Measurements from ENCODE around the gene EXOC4. TPM values are rescaled to one million over a fixed set of nuclear protein-coding genes. Genes with fewer than 3 reads are reported as not detected.

Gene EXOC4
- total RNA-seq, 1 experiment from 2014 or later, result 75.8 TPM

- Histone ChIP-seq H3K4ac (ENCODE audit: low read depth, low read length) (no peak overlapping the region), H3K27ac (ENCODE audit: insufficient read length, low read depth, low read length) (no peak overlapping the region), H4K20me1 (ENCODE audit: control insufficient read depth, insufficient read depth, insufficient read length) (no peaks in the 10 kb centered on the region), H3K56ac (ENCODE audit: insufficient read length, low read depth, low read length) (no peak overlapping the region), H3K9ac (ENCODE audit: extremely low read depth, insufficient read length, low read length) (no peak overlapping the region), H2BK20ac (ENCODE audit: low read depth, low read length, poor library complexity, severe bottlenecking) (no peak overlapping the region), H3K4me1 (ENCODE audit: insufficient read depth, low read length) (0 out of 2 replicates have a peak, but pooled peaks cover 3% of the 10 kb centered on the region), H3K18ac (ENCODE audit: insufficient read length, low read depth, low read length) (no peak overlapping the region), H2BK15ac (ENCODE audit: low read depth, low read length) (no peak overlapping the region), H2BK120ac (ENCODE audit: low read depth, low read length, poor library complexity, severe bottlenecking) (no peak overlapping the region), H3K79me2 (ENCODE audit: insufficient read depth, low read length) (no peaks in the 10 kb centered on the region), H3K23ac (ENCODE audit: insufficient read length, low read depth, low read length) (no peak overlapping the region), H3K4me2 (ENCODE audit: insufficient read depth, insufficient read length, low read length) (no peak overlapping the region), H2AFZ (ENCODE audit: low read length) (no peak overlapping the region), H3K14ac (ENCODE audit: insufficient read depth, low read length) (no peak overlapping the region), H2BK12ac (ENCODE audit: insufficient read length, low read depth, low read length) (no peak overlapping the region), H3K23me2 (ENCODE audit: insufficient read length, low read depth, low read length, poor library complexity, severe bottlenecking) (no peaks in the 10 kb centered on the region), H2BK5ac (ENCODE audit: insufficient read length, low read length) (no peak overlapping the region), H4K91ac (ENCODE audit: insufficient read length, low read depth, low read length) (no peak overlapping the region), H2AK5ac (ENCODE audit: insufficient read length, low read length) (no peak overlapping the region), H3K9me3 (ENCODE audit: control insufficient read depth, low read depth, low read length) (peaks cover 4% of the 10 kb centered on the region), H3T11ph (ENCODE audit: low read length) (no peak overlapping the region), H3K27me3 (ENCODE audit: insufficient read depth, low read length) (no peaks in the 10 kb centered on the region), H4K5ac (ENCODE audit: insufficient read length, low read depth, low read length) (no peak overlapping the region), H4K8ac (replicated peaks; ENCODE audit: insufficient read length, low read depth, low read length) (no peak overlapping the region), H3K79me1 (ENCODE audit: insufficient read depth, low read depth, low read length, poor library complexity, severe bottlenecking) (no peaks in the 10 kb centered on the region)
- Mint-ChIP-seq H3K4me1 (peaks cover 3 to 9% of the 10 kb centered on the region in 2 experiments), H3K9me3 (peaks cover 11 to 20% of the 10 kb centered on the region in 2 experiments), H3K36me3 (ENCODE audit: insufficient read depth in 1 of 3, low read depth in 3 of 3) (peaks cover 15 to 25% (median 21%) of the 10 kb centered on the region in 3 experiments), H3K27me3 (ENCODE audit: low read depth) (no peaks in the 10 kb centered on the region), H3K27ac (no peak overlapping the region; a peak in 1 of 7 replicates), H3K4me3 (no peak overlapping the region)
- TF ChIP-seq CTCF (conservative IDR thresholded peaks at IDR 0.05), result no peak
- DNase-seq, result no peak
- WGBS (ENCODE audit: extremely low coverage, insufficient read length, low lambda C conversion rate), result no CpG with 5 or more reads among the region's 2 CpGs
Measured at GRCh38 chr7:134078991-134079390, 826.1 kb downstream of the EXOC4 start.
